ENCODE data around the gene IER3. TPM values are rescaled to one million over a fixed set of nuclear protein-coding genes. Genes with fewer than 3 reads are reported as not detected.
"Not testable (repeated sequence)": the region's sequence is repeated elsewhere in the genome, so short reads cannot be mapped to it uniquely, and the experiment has no call there.

The IER3 gene
- total and polyA plus RNA-seq, 2 of the 8 experiments (the other 6 are each of a cell fraction or from before 2014, with no cell fraction given) = 11.9 to 26.5 TPM

DNA sequence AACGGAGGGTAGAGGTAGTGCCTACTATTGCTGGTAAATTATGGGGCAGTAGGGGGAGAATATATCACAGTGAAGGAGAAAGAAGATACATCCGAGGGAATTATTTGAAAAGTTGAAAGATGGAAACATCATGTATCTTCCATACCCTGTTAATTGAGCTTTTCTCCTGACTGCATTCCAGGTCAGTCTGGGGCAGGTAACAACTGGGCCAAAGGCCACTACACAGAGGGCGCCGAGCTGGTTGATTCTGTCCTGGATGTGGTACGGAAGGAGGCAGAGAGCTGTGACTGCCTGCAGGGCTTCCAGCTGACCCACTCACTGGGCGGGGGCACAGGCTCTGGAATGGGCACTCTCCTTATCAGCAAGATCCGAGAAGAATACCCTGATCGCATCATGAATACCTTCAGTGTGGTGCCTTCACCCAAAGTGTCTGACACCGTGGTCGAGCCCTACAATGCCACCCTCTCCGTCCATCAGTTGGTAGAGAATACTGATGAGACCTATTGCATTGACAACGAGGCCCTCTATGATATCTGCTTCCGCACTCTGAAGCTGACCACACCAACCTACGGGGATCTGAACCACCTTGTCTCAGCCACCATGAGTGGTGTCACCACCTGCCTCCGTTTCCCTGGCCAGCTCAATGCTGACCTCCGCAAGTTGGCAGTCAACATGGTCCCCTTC lies 21.0 kb downstream of the IER3 start:
- not testable (repeated sequence) for FAIRE-seq; H2AFZ ChIP-seq (ENCODE audit: low read length); H2BK20ac ChIP-seq (ENCODE audit: low read length); DNase-seq (ENCODE audit: low read depth in 1 of 2, low spot score in 2 of 2); H3K18ac ChIP-seq (ENCODE audit: extremely low read depth, low read length); H4K91ac ChIP-seq (replicated peaks; ENCODE audit: insufficient read length, low read length); H3K4me1 ChIP-seq (replicated peaks in 1 of 4; ENCODE audit: control insufficient read depth in 3 of 4, insufficient read depth in 4 of 4, low read length in 3 of 4); H3K23me2 ChIP-seq (ENCODE audit: low read depth, low read length); H3K9ac ChIP-seq (replicated peaks in 1 of 4; ENCODE audit: extremely low read depth in 1 of 4, low read depth in 3 of 4, low read length in 3 of 4); H3K14ac ChIP-seq (ENCODE audit: insufficient read length); H3K56ac ChIP-seq (replicated peaks; ENCODE audit: insufficient read length, low read depth, low read length); H3K79me1 ChIP-seq (ENCODE audit: low read depth, low read length); H3K27ac ChIP-seq (ENCODE audit: low read depth, low read length); H3K4ac ChIP-seq (replicated peaks; ENCODE audit: insufficient read length, low read depth, low read length); H4K5ac ChIP-seq (ENCODE audit: insufficient read length, low read depth, low read length); H2BK15ac ChIP-seq (ENCODE audit: low read length); H2AK5ac ChIP-seq (ENCODE audit: low read depth, low read length); H2BK5ac ChIP-seq (ENCODE audit: low read depth, low read length); H3K27me3 ChIP-seq (replicated peaks in 1 of 4; ENCODE audit: control insufficient read depth in 3 of 4, extremely low read depth in 1 of 4, insufficient read depth in 3 of 4, low read length in 3 of 4); H2BK120ac ChIP-seq (replicated peaks; ENCODE audit: low read depth, low read length); H3K9me3 ChIP-seq (ENCODE audit: insufficient read depth in 2 of 2, low read depth in 1 of 2, low read length in 1 of 2); H4K8ac ChIP-seq (ENCODE audit: extremely low read depth, insufficient read depth, low read length); H2BK12ac ChIP-seq (ENCODE audit: low read depth, low read length); H3K23ac ChIP-seq (ENCODE audit: insufficient read length)
- Histone ChIP-seq H3K36me3 (ENCODE audit: control insufficient read depth in 2 of 4, insufficient read depth in 4 of 4, low read length in 3 of 4) (peaks cover 21 to 48% (median 33%) of the 10 kb centered on the region in 4 experiments), H4K20me1 (replicated peaks in 1 of 2; ENCODE audit: control insufficient read depth in 1 of 2, insufficient read depth in 2 of 2, low read length in 2 of 2) (peaks cover 8 to 22% of the 10 kb centered on the region in 2 experiments), H3K4me2 (ENCODE audit: insufficient read depth in 1 of 2, low read depth in 2 of 2, low read length in 2 of 2) (peak overlapping the region in 1 of 2 experiments; percentile 73; a peak in 3 of 4 replicates), H3K4me3 (ENCODE audit: extremely low read depth in 1 of 4, insufficient read depth in 2 of 4, low read depth in 3 of 4, low read length in 4 of 4) (peak overlapping the region in 1 of 4 experiments; percentile 100; a peak in 1 of 8 replicates), H3K79me2 (ENCODE audit: control insufficient read depth in 1 of 2, insufficient read depth in 2 of 2, low read length in 2 of 2) (peaks cover 6 to 39% of the 10 kb centered on the region in 2 experiments)
- TF ChIP-seq POLR2AphosphoS5 (IDR thresholded peaks at IDR 0.05; ENCODE audit: low read depth, low read length) = peak; percentile 77
- TF ChIP-seq POLR2A (IDR thresholded peaks at IDR 0.05; ENCODE audit: control extremely low read depth in 1 of 2, low read depth in 2 of 2, low read length in 2 of 2) = peak; percentile 33 to 47; a peak in 2 of 3 replicates
- CTCF ChIA-PET (ENCODE audit: partially characterized antibody) = interaction anchor here (0.6 to 8.2 kb wide), 26 partner anchors 9 to 241 kb away, joined by 3 to 61 read pairs (median 6); partner anchors contain the start of genes DHX16 and FLOT1
- 91% methylated on average over 16 of the region's 16 CpGs; no CpG with 5 or more reads in 1 of the 2 experiments for WGBS, 2 experiments (ENCODE audit: extremely low coverage in 1 of 2, insufficient coverage in 1 of 2, insufficient read length in 1 of 2, insufficient replicate concordance in 2 of 2, low coverage in 1 of 2, low lambda C conversion rate in 2 of 2, missing lambda C conversion rate in 1 of 2)
- POLR2A ChIA-PET (ENCODE audit: partially characterized antibody) = interaction anchor here (1.2 to 35.9 kb wide), 17 partner anchors 13 to 159 kb away, joined by 3 to 732 read pairs (median 9); partner anchors contain the start of genes ATAT1, DHX16, FLOT1 and IER3
